T47D (cell line): ENCODE data around the gene PHF21A.

Source experiments
- DNase-seq, 2 experiments: peaks; one replicate each; pipeline versions ENCODE4 v3.0.0 to v3.0.0-alpha.2; 2011 to 2012; ENCODE audit warnings: low read depth in 1 of 2, low spot score in 1 of 2
- JUND ChIP-seq: IDR thresholded peaks from 2 replicates; pipeline ENCODE4 v1.6.1; 2012; ENCODE audit warnings: low read depth
- in situ Hi-C: cut with HindIII; loops from 2 replicates; pipeline ENCODE4 v1.10.0; 2016; ENCODE audit warnings: low sequenced_read_pairs, low pct_unique_long_range_greater_than_20kb

Gene PHF21A

DNA sequence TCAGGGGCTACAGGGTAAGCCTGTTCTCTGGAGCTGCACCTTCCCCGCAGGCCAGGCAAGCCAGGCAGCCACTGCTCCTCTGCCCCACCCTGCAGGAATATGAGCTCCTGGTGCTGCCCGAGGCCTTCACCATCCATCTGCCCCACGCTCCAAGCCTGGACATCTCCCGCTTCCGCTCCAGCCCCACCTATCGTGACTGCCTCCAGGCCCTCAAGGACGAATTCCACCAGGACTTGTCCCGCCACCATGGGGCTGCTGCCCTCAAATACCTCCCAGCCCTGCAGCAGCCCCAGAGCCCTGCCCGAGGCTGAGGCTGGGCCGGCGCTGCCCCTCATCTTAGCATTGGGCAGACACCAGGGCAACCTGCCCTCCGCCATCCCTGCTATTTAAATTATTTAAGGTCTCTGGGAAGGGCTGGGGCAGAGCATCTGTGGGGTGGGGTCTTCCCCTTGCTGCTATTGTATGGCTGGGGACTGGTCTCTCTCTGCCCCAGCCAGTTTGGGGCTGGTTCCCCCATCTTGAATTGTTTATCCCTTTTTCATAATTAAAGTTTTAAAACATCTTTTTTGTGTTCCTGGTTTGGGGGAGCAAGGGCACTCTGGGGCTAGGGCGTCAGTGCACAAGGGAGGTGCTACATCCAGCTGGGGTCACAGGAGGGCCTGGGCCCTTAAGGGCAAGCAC lies 192.6 kb downstream of the PHF21A start:
- no peak for TF ChIP-seq JUND
- no peak for DNase-seq
- in situ Hi-C loops, result no loop called here

- no peak for DNase-seq
- no peak for TF ChIP-seq JUND
- in situ Hi-C loops, result no loop called here
These were observed 193.4 kb downstream of the PHF21A start for GRCh38 chr11:45927684-45928413.

- in situ Hi-C loops, result no loop called here
- TF ChIP-seq JUND, result no peak
- DNase-seq, result no peak
These were observed 193.9 kb downstream of the PHF21A start for GRCh38 chr11:45927332-45927683.

DNA sequence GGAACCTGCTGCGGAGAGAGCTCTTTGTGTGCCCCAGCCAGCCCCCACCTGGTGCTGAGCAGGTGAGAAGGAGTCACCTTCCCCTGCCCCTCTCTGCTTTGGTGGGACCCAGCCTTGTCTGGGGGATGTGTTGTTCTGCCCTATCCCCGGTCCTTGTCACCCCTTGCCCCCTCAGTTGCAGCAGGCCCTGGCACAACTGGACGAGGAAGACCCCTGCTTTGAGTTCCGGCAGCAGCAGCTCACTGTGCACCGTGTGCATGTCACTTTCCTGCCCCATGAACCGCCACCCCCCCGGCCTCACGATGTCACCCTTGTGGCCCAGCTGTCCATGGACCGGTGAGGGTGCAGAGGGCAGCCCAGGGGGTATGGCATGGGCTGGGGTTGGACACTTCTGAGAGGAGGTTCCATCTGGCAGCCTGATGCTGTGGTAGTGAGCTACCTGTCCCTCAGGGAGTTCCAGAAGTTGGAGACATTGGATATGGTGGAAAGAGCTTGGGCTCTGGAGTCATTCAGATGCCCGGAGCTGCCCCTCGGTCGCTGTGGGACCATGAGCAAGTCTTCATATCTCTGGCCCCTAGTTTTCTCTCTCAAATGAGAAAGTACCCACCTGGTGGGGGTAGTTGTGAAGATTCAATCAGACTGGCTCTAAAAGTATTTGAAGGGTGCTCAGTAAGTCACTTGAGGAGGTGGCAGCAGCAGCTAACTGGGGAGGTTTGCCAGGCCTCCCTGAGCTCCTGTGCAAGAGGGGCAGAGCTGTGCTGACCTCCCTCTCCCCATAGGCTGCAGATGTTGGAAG lies 194.5 kb downstream of the PHF21A start:
- in situ Hi-C loops, result no loop called here
- TF ChIP-seq JUND, result no peak
- DNase-seq, result no peak

DNA sequence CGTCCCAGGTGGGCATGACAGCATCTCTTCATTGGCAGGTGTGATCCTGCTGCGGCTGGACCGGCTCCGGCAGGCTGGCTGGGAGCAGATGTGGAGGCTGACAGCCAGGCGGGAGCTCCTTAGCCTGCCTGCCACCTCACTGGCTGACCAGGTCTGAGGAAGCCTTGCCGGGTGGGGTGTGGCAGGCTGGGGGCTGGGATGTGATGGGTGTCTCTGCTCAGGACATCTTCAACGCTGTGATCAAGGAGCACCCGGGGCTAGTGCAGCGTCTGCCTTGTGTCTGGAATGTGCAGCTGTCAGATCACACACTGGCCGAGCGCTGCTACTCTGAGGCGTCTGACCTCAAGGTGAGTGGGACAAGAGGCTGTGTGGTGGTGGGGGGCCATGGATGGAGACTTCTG lies 195.3 kb downstream of the PHF21A start:
- TF ChIP-seq JUND, result no peak
- in situ Hi-C loops, result no loop called here
- DNase-seq, result no peak

DNA sequence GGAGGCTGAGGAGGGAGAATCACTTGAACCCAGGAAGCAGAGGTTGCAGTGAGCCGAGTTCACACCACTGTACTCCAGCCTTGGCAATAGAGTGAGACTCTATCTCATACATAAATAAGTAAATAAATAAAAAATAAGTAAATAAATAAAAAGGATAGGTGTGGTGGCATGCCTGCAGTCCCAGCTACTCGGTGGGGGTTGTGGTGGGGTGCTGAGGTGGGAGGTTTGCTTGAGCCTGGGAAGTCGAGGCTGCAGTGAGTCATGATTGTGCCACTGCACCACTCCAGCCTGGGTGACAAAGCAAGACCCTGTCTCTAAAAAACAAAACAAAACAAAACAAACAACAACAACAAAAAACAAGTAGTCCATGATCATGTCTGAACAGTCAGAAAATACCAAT lies 195.7 kb downstream of the PHF21A start:
- in situ Hi-C loops, result no loop called here
- no peak for DNase-seq
- no peak for TF ChIP-seq JUND

GRCh38 chr11:45924927-45925326 lies 196.3 kb downstream of the PHF21A start:
- TF ChIP-seq JUND, result no peak
- no peak for DNase-seq
- in situ Hi-C loops, result no loop called here

- in situ Hi-C loops, result no loop called here
- TF ChIP-seq JUND, result no peak
- no peak for DNase-seq
These were observed 197.0 kb downstream of the PHF21A start for GRCh38 chr11:45924036-45924915.

DNA sequence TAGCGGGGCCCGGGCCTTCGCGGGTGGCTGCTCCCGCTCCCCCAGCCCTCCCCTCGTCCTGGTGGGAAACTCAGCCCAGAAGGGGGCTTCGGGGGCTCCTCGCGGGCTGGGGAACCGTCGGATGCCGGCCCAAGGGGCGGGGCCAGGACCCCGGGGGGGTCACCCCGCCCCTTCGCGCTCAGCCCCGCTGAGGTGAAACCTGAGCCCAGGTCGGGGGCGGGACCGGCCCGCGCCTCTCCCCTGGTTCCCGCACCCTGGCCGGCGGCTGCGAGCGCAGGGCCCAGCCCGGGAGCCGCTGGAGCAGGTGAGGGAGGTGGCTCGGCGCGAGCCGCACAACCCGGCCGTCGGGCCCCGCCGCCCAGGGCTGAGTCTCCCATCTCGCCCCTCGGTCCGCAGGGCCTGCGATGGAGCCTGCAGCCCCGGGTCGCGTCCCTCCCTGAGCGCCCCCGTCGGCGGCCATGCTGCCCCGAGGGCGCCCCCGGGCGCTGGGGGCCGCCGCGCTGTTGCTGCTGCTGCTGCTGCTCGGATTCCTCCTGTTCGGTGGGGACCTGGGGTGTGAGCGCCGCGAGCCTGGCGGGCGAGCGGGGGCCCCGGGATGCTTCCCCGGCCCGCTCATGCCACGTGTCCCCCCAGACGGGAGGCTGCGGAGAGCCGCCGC lies 198.7 kb downstream of the PHF21A start, which contains the start of gene LARGE2:
TSS of gene LARGE2 (plus strand) at position 232 of the 658 bp plus-strand sequence. CDS start at position 459, 227 bp downstream.
- TF ChIP-seq JUND, result no peak
- DNase-seq, result peak; percentile 92 to 98
- in situ Hi-C loops, result no loop called here

GRCh38 chr11:45921561-45922424 lies 199.5 kb downstream of the PHF21A start:
- peak; percentile 96 to 99 for DNase-seq
- no peak for TF ChIP-seq JUND
- in situ Hi-C loops, result no loop called here
